Activated T-helper 9 cell treated with anti-CD3 and anti-CD28 coated beads, Interleukin-2, amount 50 U/mL, for 16 hours (primary cell): ENCODE measurements around the gene MUC7.
"Not testable (repeated sequence)": the region's sequence is repeated elsewhere in the genome, so short reads cannot be mapped to it uniquely, and the experiment has no call there.

Source experiments
- DNase-seq: peaks from one replicate; pipeline ENCODE4 v3.0.0-alpha.2; 2020; ENCODE audit warnings: low read depth

Gene MUC7

GRCh38 chr4:70471897-70472296 is at the start of gene MUC7:
Gene MUC7 (plus strand): TSS chr4:70472197. CDS start chr4:70474022, 1,825 bp downstream.
- no peak for DNase-seq

GRCh38 chr4:70425306-70425705 is 46.7 kb upstream of the MUC7 start:
- DNase-seq: no peak

DNA sequence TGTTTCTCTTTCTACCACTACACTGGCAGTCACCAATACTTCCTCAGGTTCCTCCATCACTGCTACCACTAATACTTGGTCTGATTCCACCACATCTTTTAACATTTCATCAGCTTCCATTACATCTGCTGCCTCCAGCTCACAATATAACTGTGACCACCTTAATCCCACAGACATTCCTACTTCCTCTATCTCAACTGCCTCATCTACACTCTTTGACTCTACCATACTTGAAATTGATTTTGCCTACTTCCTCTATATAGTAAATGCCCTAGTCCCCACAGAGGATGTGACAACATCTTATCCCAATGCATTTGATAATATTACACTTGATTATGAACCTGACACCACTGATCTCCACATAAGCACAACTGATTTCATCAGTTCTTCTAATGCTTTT is 45.2 kb upstream of the MUC7 start:
- DNase-seq: no peak

GRCh38 chr4:70437197-70437596 is 34.8 kb upstream of the MUC7 start:
- DNase-seq: no peak

- DNase-seq: no peak
Measured at GRCh38 chr4:70442474-70442873, 29.5 kb upstream of the MUC7 start.

GRCh38 chr4:70443329-70443728 is 28.7 kb upstream of the MUC7 start:
- no peak for DNase-seq

- DNase-seq: no peak
Measured at GRCh38 chr4:70449220-70449619, 22.8 kb upstream of the MUC7 start.

DNA sequence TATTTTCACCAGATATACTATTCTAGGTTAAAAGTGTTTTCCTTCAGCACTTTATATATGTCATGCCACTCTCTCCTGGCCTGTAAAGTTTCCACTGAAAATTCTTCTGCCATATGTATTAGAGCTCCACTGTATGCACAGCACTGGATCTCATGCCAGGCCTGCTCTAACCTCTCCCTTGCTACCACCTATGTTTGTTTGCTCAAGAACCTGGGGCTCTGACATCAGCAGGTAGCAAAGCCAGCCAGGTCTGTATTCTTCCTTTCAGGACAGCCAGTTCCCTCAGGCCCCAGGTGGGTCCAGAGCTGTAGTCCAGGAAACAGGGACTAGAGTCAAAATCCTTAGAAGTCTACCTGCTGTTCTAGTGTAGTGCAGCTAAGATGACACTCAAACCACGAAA is 19.1 kb upstream of the MUC7 start:
- no peak for DNase-seq

- no peak for DNase-seq
Measured at GRCh38 chr4:70463335-70463734, 8.7 kb upstream of the MUC7 start.

GRCh38 chr4:70473679-70474078 is 1.7 kb downstream of the MUC7 start:
- no peak for DNase-seq

- no peak for DNase-seq
Measured at GRCh38 chr4:70488748-70489147, 16.8 kb downstream of the MUC7 start.

- no peak for DNase-seq
Measured at GRCh38 chr4:70496231-70496630, 24.2 kb downstream of the MUC7 start.

DNA sequence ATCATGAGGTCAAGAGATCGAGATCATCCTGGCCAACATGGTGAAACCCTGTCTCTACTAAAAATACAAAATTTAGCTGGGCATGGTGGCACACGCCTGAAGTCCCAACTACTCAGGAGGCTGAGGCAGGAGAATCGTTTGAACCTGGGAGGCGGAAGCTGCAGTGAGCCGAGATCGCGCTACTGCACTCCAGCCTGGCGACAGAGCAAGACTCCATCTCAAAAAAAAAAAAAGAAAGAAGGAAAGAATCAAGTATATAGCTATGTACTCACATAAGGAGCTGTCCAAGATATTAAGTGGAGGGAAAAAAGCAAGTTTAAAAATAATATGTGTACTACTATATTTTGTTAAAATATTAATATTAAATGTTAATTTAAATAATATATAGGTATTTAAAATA is 29.8 kb downstream of the MUC7 start:
- not testable (repeated sequence) for DNase-seq

GRCh38 chr4:70504733-70505132 is 32.7 kb downstream of the MUC7 start:
- DNase-seq: no peak

GRCh38 chr4:70505151-70505748 is 33.3 kb downstream of the MUC7 start:
- DNase-seq: peak; percentile 14

DNA sequence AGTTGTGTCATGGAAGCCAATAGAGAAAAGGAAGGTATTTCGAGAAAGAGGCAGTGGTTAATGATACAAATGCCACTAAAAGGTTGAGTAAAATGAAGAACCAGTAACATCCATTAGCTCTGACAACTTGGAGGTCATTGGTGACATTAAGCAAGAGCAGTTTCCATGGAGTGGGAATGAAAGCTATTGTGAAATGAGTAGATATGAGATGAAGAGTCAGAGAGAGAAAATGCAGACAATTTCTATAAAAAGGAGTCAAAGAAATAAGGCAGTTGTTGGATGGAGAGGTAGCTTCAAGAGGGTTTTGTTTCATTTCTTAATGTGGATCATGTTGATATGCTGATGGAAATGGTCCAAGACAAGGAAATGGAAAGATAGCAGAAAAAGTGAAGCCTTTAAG is 36.8 kb downstream of the MUC7 start:
- no peak for DNase-seq

GRCh38 chr4:70511365-70511764 is 39.4 kb downstream of the MUC7 start:
- no peak for DNase-seq

GRCh38 chr4:70515367-70516250 is 43.6 kb downstream of the MUC7 start:
- no peak for DNase-seq

- no peak for DNase-seq
Measured at GRCh38 chr4:70518269-70518668, 46.3 kb downstream of the MUC7 start, which contains the start of gene AMTN. Gene AMTN (plus strand): TSS chr4:70518569. CDS start chr4:70518778, 209 bp downstream.

- no peak for DNase-seq
Measured at GRCh38 chr4:70518716-70519115, 46.7 kb downstream of the MUC7 start.

DNA sequence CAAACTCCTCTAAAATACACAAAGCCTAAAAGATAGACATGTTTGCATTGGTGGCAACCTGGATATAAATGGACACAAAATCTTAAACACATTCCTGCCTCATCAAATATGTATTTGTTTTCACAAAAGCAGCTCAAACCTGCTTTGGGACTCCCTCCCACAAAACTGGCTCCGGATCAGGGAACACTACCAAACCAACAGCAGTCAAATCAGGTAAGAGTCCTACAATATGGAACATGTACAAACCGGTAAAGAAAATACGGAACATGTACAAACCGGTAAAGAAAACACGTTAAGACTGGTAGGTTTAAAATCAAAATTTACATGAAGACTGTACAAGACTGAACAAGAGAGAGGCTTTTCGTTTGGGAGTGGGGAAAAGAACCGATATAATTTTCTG is 50.6 kb downstream of the MUC7 start:
- no peak for DNase-seq

GRCh38 chr4:70530997-70531396 is 59.0 kb downstream of the MUC7 start:
- DNase-seq: no peak

- DNase-seq: no peak
Measured at GRCh38 chr4:70531981-70532380, 60.0 kb downstream of the MUC7 start.
